HL-60 (cell line): Measurements from ENCODE around the gene C11orf71.

Experiments
- DNase-seq, 2 experiments: peaks; one replicate each; pipeline ENCODE4 v3.0.0-alpha.2; 2010 to 2020; ENCODE audit warnings: low read depth in 1 of 2, low spot score in 1 of 2
- H3K27ac ChIP-seq: fragments of 250-450 bp; sonication (Bioruptor Pico); replicated peaks from 2 replicates; pipeline ENCODE4 v1.5.1; 2020; ENCODE audit warnings: mild to moderate bottlenecking, moderate library complexity
- H3K27me3 ChIP-seq: fragments of 250-450 bp; sonication (Bioruptor Pico); 2 replicates; pipeline ENCODE4 v1.5.1; 2021; ENCODE audit warnings: mild to moderate bottlenecking, moderate library complexity; ENCODE audit not compliant: insufficient read depth, poor library complexity, severe bottlenecking
- H3K4me3 ChIP-seq: replicated peaks from 2 replicates; pipeline ENCODE4 v1.5.1; 2011; ENCODE audit warnings: mild to moderate bottlenecking, control low read depth, low read length; ENCODE audit not compliant: insufficient read depth
- CTCF ChIP-seq: IDR thresholded peaks from one replicate; pipeline ENCODE4 v1.5.1; 2011; ENCODE audit warnings: low read length, control low read depth, inconsistent platforms; ENCODE audit not compliant: insufficient read depth
- GABPA ChIP-seq: IDR thresholded peaks from 2 replicates; pipeline ENCODE4 v1.6.1; 2012; ENCODE audit warnings: low read depth
- POLR2AphosphoS5 ChIP-seq: IDR thresholded peaks from 2 replicates; pipeline ENCODE4 v1.6.1; 2012; ENCODE audit warnings: low read depth
- REST ChIP-seq: IDR thresholded peaks from 2 replicates; pipeline ENCODE4 v1.6.1; 2012; ENCODE audit warnings: low read depth; ENCODE audit not compliant: insufficient replicate concordance
- SPI1 ChIP-seq: IDR thresholded peaks from 2 replicates; pipeline ENCODE4 v1.6.1; 2012; ENCODE audit warnings: low read depth, mild to moderate bottlenecking, borderline replicate concordance

Gene C11orf71

GRCh38 chr11:114359342-114359741, 41.0 kb downstream of the C11orf71 start:
- no peak for DNase-seq
- no peak for TF ChIP-seq CTCF
- H3K27ac ChIP-seq = no peak overlapping the region
- H3K27me3 ChIP-seq = no peaks in the 10 kb centered on the region
- no peak overlapping the region for H3K4me3 ChIP-seq

- peak in 1 of 2 experiments; percentile 36 for DNase-seq
- no peak overlapping the region for H3K27ac ChIP-seq
- no peaks in the 10 kb centered on the region for H3K27me3 ChIP-seq
- H3K4me3 ChIP-seq = no peak overlapping the region
- TF ChIP-seq REST (no peak), SPI1 (peak; percentile 46; the same call in 1 of the 2 replicates), GABPA (no peak)
Observed at GRCh38 chr11:114358716-114359115, 41.6 kb downstream of the C11orf71 start.

GRCh38 chr11:114354076-114354475, 46.2 kb downstream of the C11orf71 start:
- no peaks in the 10 kb centered on the region for H3K27me3 ChIP-seq
- DNase-seq = no peak
- TF ChIP-seq GABPA (no peak), REST (no peak)
- no peak overlapping the region for H3K4me3 ChIP-seq
- H3K27ac ChIP-seq = no peak overlapping the region

DNA sequence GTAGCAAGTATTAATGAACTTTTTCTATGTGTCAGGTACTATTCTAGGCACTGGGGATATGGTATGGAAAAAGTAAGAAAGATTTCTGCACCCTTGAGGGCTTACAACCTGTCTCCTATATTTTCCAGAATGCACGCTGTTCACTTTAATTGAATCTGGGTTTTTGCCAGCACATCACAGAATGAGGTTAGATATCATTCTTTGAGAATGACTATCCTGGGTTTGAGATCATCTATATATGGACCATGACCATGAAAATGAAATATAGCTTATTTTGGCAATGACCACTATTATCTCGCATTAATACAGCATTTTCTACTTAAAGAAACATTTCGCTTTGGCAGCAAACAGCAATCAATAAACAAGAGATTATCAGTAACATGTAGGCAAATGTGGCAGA, 46.9 kb downstream of the C11orf71 start:
- H3K4me3 ChIP-seq = no peak overlapping the region
- TF ChIP-seq CTCF = no peak
- no peak for TF ChIP-seq GABPA
- no peak for TF ChIP-seq POLR2AphosphoS5
- TF ChIP-seq SPI1 = no peak
- no peak for TF ChIP-seq REST
- DNase-seq = no peak
- no peak overlapping the region for H3K27ac ChIP-seq
- H3K27me3 ChIP-seq = no peaks in the 10 kb centered on the region
